Measurements from ENCODE around the gene PCBP3.
"Not testable (repeated sequence)": the region's sequence is repeated elsewhere in the genome, so short reads cannot be mapped to it uniquely, and the experiment has no call there.

Gene PCBP3

GRCh38 chr21:45845063-45845769 is 201.7 kb downstream of the PCBP3 start:
- DNase-seq (ENCODE audit: low read depth in 2 of 2) = no peak

DNA sequence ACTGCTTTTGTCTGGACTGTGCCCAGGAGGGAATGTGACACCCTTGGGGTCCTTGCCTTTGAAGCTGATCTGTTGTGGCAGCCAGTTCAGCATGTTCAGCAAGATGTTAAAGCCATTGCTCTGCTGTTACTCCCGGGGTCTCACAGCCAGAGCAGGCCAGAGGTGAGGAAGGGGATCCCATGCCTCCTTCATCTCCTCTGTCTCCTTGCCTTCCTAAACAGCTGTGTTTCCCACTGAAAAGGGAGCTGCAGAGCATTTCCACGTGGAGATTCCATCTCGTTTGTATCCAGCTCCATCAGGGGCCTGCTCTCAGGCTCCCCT is 202.2 kb downstream of the PCBP3 start:
- no peak for DNase-seq (ENCODE audit: low read depth in 2 of 2)

GRCh38 chr21:45846373-45847160 is 203.0 kb downstream of the PCBP3 start:
- DNase-seq (ENCODE audit: low read depth in 2 of 2) = no peak

DNA sequence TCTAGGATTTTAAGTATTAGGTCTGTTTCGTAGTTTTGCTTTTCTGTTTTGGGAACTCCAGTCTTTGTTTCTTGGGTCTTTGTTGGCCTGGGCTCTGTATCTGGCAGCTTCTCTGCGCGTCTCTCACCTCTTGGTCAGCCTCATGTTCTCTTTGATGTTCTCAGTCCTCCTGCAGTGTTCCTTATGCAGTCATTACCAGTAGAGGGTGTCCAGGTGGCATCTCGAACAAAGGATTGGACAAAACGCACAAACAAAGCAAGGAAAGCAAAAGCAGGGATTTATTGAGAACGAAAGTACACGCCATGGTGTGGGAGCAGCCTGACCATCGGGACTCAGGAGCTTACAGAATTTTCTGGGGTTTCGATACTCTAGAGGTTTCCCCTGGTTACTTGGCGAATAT is 204.3 kb downstream of the PCBP3 start:
- DNase-seq (ENCODE audit: low read depth in 2 of 2) = no peak

DNA sequence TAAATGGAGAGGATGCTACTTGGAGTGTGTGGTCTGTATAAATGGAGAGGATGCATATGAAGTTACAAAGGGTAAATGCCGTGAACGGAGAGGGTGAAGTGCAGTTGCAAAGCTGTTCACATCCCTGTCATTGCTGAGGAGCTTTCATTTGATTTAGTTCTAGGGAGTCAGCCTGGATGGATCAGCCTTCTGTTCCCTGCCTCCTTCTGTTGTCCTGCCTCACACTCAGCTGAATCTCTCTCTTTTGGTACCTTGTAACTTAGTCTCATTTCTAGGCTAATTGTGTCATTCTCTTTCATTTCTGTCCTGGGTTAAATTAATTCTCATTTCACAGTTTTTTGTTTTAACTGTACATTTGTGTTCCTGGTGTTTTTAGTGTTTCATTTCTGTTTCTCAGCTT is 204.8 kb downstream of the PCBP3 start:
- DNase-seq (ENCODE audit: low read depth in 2 of 2) = no peak

DNA sequence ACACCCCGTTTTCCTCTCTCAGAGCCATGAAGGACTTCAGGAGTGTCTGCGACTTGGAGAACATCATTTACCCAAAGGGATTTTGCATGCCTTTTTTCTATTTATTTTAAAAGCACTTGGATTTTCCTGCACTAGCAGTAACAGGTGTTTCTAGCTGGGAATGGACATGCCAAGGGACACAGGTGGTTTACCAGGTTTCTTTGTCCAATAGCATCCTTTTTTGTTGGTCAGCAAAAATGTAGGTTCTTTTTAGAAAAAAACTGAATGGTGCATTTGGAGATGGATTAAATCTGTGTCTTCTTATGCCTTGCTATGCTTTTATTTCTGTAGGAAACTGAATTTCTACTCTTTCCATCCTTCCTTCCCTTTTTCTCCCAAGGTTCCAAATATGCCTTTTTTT is 205.3 kb downstream of the PCBP3 start:
- no peak for DNase-seq (ENCODE audit: low read depth in 2 of 2)

DNA sequence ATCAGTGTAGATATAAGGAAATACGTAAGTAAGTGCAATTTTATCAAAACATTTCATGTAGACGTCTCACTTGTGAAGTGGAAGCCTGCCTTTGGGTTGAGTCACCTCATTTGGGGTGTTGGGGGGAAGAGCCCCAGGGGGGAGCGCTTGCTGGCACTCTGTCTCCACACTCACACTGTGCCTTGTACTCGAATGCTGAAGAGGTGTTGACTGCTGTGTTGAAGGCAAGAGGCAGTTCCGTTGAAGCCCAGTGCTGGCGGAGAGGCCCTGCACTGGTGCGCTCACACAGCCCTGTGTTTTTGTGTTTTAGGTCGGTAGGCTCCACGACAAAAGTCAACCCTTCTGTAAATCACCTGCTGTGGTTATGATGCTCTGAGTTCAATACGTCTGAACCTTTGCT is 206.1 kb downstream of the PCBP3 start:
- no peak for DNase-seq (ENCODE audit: low read depth in 2 of 2)

- no peak for DNase-seq (ENCODE audit: low read depth in 2 of 2)
Observed at GRCh38 chr21:45850181-45850580, 206.7 kb downstream of the PCBP3 start.

DNA sequence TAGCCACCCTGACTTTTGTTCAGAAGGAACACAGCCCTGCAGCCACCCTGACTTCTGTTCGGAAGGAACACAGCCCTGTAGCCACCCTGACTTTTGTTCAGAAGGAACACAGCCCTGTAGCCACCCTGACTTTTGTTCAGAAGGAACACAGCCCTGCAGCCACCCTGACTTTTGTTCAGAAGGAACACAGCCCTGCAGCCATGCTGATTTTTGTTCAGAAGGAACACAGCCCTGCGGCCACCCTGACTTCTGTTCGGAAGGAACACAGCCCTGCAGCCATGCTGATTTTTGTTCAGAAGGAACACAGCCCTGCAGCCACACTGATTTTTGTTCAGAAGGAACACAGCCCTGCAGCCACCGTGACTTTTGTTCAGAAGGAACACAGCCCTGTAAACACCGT is 208.9 kb downstream of the PCBP3 start:
- not testable (repeated sequence) for DNase-seq (ENCODE audit: low read depth in 2 of 2)

- DNase-seq (ENCODE audit: low read depth in 2 of 2) = no peak
Observed at GRCh38 chr21:45852886-45853400, 209.4 kb downstream of the PCBP3 start.

DNA sequence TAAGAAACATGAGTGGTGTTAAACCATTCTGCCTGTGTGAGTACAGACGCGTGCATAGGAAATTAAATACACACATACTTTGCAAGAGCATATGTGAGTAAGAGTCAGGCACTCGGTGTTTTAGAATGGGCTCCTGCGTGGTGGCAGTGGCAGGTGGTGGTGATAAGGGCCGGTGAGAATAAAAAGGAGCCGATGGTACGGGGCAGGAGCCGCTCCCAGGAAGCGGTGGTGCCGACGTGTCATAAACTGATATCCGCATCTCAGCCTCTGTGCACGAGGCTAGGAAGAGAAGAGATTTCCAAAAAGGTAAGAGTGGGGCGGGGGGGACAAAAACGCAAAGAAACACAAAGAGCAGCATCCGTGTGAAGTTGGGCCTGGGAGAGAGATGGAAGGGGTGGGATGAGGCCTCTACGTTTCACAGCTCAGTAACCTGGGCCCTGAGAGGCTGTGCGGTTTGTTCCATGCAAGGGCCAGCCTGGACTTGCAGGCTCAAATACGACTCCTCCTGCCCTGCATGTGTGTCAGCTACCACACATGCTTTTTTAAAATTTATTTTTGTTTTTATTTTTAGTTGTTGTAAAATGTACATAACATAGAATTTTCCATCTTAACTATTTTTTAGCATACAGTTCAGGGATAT is 210.3 kb downstream of the PCBP3 start:
- no peak for DNase-seq (ENCODE audit: low read depth in 2 of 2)

DNA sequence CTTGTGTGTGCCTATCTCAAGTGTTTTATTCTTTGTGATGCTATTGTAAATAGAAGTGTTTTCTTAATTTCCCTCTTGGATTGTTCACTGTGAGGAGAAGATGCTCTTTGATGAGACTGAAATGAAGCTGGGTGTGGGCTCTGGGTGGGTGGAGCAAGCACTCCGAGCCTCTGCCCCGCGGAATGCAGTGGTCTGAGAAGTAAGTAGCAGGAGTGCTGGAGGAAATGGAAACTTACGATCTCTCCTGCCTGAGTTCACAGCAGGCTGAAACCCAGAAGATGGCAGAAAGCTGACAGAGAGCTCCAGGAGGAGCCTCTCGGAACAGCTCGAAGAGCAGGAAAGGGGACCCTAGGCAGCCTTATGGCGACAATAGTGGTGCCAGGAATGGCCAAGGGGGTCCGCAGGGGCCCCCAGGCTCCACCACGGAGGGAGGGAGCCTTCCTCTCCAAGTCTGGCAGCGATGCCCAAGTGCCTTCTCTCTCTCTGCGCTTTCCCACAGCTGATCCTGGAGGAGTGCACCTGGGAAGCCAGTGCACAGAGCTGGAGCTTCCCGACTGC is 211.2 kb downstream of the PCBP3 start:
- DNase-seq (ENCODE audit: low read depth in 2 of 2) = no peak

DNA sequence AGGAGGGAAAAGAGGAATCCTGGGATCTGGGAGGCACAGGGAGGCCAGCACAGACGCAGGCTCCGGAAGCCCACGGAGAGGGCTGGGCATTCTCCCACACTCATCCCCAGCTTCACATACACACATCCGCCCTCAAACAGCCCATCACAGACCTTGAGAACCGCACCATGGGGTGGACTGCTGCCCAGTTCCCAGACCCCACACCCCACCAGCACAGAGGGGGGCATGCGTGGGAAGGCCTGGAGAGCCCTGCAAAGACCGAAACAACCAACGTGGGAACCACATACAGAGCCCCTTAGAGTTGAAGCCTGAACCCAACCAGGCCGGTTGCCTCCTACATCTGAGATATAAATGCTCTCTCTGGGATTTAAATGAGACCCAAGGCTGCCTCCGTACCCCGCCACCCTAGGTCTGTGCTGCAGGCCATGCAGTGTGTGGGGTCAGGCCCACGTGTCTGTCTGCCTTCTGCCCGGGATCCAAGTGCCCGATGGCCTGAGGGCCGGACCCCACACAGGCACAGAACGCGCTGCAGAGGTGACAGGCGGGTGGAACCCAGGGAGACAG is 211.8 kb downstream of the PCBP3 start:
- DNase-seq (ENCODE audit: low read depth in 2 of 2) = no peak

- no peak for DNase-seq (ENCODE audit: low read depth in 2 of 2)
Observed at GRCh38 chr21:45856442-45856841, 212.9 kb downstream of the PCBP3 start.

GRCh38 chr21:45856906-45857305 is 213.4 kb downstream of the PCBP3 start:
- no peak for DNase-seq (ENCODE audit: low read depth in 2 of 2)

- DNase-seq (ENCODE audit: low read depth in 2 of 2) = no peak
Observed at GRCh38 chr21:45857761-45858160, 214.2 kb downstream of the PCBP3 start.

DNA sequence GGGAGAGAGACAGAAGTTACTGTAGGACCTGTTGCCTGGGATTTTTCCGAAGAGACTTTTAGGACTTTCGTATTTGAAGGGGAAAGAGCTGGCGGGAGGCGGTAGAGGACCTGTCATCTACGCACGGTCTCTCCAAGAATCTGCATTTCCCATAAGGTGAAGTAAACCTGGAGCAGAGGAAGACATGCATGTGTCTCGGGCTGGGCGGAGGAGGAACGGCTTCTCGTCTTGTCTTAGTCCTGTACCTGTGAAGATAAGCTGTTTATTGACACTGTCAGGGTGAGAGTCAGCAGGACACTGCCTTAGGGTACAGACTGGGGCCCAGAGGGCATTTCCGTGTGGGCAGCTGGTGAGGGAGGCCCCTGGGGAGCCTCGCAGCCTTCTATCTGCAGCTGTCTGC is 214.7 kb downstream of the PCBP3 start:
- no peak for DNase-seq (ENCODE audit: low read depth in 2 of 2)

DNA sequence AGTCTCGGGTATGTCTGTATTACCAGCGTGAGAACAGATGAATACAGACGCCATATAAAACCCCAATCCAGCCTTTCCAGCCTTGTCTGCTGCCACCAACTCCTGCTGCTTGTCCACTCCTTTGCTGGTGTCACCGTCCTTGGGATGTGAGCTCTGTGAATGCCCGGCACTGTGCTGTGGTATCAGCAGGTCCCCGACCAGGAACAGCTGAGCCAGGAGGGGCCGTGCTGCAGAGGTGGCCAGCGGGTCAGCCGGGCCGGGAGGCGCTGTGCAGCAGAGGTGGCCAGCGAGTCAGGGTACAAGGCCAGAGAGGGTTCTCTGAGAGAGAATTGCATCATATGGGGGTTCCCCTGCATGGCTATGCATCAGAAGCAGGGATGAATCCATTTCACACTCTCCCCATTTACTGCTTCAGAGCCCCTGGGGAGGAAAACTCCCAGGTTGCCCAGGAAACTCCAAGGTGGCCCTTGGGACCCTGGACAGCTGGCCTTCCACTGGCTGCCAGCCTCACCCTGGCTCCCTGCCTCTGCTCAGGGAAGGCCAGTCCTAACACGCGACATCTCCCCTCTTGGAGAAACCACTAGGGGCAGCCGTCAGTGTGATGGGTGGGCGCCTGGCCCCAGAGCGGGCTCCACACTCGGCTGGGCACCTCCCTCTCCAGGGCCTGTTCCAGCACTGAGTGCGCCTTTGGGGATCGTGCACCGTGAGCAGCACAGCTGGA is 215.7 kb downstream of the PCBP3 start:
- DNase-seq (ENCODE audit: low read depth in 2 of 2) = no peak

DNA sequence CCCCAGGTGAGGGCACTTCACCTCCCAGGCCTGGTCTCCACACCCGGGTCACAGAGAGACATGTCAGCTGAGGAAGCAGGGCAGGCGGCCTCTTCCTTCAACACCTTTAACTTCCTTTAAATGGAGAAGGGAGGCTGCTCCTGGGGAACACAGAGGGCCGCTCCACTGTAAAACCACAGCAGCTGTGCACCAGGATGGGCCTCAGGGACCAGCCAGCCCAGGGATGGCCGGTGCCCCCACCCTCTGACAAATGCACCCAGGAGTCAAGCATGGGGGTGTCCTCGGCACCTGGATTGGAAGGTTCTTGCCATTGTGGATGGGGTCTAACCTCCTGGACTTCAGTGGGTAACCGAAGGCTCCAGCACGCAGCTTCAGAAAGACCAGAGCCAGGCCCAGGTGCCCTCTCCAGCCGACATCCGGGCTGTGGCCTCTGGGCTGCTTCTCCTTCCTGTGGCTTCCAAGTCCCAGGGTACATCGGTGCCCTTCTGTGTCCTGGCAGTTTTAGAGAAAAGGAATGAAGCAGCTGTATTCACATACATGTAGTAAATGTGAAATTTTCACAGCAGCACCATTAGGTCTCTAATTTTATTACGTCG is 216.3 kb downstream of the PCBP3 start:
- DNase-seq (ENCODE audit: low read depth in 2 of 2) = no peak

GRCh38 chr21:45860493-45861155 is 217.1 kb downstream of the PCBP3 start:
- no peak for DNase-seq (ENCODE audit: low read depth in 2 of 2)
